ENCODE data around the gene DACT1.

Gene DACT1

DNA sequence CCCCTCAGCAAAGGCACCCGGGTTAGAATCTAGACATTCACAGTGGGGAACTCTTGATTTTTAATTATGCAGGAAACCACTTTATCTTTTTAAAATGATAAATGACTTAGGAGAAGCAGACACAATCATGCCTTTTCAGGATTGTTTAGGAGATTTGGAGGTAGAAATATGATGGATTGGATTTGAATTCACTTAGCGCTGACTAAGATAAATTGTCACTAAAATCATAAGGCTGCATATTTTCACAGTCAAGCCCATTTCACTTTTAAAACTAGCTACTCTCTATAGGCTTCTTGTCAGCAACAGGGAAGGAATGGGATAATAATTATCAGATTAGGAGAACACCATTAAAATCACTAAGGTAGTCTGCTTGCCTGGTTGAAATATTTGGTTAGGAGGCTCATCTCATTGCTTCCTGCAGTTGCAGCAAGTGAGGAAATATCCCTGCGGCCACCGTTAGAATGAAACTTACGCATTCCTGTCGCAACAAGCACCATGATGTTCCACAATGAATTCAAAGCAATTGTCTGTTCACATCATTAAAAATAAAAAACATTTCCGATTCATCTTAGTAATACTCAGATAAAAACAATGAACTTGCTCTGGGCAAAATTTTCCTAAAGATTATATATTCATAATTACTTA, 31.9 kb downstream of the DACT1 start:
- no peak for DNase-seq

- no peak for DNase-seq
Measured at GRCh38 chr14:58671024-58671423, 33.3 kb downstream of the DACT1 start.

DNA sequence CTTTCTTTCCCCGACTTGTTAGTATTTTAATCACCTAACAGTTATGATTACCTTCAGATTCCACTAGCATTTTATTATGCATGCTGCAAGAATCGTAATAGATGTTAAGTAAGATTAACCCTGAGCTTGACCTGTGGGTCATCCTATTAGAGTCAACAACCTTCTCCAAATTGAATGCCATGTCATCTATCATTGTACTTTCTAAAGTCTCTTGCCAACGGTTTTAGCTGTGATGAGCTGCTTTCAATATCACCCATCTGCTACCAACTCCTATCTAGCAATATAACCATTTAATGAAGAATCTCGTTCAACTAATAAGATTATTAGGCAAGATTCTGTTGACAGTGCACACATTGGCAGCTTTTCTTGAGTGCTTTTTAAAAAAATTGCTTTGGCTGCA, 33.7 kb downstream of the DACT1 start:
- no peak for DNase-seq

GRCh38 chr14:58673722-58674121, 36.0 kb downstream of the DACT1 start:
- no peak for DNase-seq

- DNase-seq = no peak
Measured at GRCh38 chr14:58677001-58677400, 39.2 kb downstream of the DACT1 start.

- DNase-seq = no peak
Measured at GRCh38 chr14:58677517-58677916, 39.8 kb downstream of the DACT1 start.

DNA sequence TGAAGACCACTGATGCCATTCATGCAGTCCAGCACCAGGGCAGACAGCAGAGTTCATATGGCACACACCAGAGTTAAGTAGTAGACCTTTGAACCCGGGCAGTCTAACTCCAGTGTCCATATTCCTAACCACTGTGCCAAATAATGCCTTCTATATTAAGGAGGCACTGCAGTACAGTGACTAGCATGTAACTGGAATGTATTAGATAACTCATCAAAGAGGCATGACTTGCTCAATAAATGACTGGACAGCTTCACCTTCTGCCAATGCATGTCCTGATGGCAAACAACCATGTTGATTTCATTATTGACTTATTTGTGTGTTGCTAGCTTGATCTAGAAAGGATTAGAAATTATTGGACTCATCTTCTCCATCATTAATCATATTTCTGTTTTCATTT, 40.2 kb downstream of the DACT1 start:
- DNase-seq = no peak

DNA sequence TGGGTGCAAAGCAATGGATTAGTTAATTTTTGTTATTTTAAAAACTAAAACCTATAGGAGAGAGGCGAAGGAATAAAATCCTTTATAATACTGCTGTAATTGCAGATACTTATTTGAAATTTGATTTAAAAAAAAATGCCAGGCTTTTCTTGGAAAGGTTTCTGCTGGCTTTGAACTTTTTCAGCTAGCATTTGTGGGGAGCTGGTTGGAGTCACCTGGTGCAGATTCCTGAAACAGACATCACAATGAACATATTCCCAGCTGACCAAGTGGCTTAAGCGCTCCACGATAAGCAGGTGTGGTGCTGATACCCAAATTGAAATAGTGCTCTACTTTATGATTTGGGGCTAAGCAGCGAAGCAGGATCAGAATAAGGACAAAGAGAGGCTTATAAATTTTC, 42.9 kb downstream of the DACT1 start:
- no peak for DNase-seq

DNA sequence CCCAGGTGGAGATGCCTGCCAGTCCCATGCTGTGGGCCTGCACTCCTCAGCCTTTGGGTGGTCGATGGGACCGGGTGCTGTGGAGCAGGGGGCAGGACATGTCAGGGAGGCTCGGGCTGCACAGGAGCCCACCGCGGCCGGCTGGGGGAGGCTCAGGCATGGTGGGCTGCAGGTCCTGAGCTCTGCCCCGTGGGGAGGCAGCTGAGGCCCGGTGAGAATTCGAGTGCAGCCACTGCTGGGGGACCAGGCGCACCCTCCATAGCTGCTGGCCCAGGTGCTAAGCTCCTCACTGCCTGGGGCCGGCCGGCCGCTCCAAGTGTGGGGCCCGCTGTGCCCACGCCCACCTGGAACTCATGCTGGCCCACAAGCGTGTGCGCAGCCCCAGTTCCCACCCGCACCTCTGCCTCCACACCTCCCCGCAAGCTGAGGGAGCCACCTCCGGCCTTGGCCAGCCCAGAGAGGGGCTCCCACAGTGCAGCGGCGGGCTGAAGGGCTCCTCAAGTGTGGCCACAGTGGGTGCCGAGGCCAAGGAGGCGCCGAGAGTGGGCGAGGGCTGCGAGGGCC, 49.6 kb downstream of the DACT1 start:
- no peak for DNase-seq

GRCh38 chr14:58690801-58691516, 53.2 kb downstream of the DACT1 start:
- DNase-seq = peak; percentile 57

DNA sequence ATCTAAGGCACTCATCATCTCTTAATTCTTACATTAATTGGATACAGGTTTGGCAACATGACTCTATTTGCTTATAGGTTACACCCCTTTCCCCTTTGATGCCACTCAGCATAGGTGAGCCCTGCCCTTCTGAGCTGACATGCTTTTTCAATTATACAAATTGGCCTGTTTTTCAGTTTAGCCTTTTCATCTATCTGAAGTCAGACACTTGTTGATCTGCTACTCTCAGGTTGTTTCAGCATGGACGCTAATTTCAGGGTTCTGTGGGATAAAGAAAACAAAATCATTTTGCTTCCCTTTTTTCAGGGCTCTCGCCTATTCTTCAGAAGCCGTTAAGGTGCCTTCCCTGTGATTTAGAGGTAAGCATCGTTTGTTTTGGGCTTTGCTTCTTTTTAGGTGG, 55.3 kb downstream of the DACT1 start:
- DNase-seq = no peak

DNA sequence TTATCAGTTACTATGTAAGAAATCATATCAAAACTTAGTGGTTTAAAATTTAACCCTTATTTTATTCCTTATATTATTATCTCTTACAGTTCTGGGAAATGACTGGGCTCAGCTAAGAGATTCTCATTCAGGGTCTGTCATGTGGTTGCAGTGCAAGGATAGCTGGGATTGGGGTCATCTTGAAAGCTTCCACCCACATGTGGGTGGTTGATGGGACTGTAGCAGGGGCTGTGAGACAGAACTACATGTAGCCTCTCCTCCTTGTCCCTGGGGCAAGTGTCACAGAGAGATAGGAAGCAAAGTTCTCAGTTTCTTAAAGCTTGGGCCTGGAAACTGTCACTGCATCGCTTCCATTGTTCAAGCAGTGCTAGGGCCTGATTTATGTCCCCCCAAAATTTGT, 57.8 kb downstream of the DACT1 start:
- DNase-seq = no peak

GRCh38 chr14:58697266-58697929, 59.6 kb downstream of the DACT1 start:
- DNase-seq = no peak
